ELF-1 (cell line): ENCODE measurements around the gene QSOX1.
A peak's percentile ranks its signal among the peaks of the same experiment; 100 is the strongest.

Experiments
- DNase-seq: peaks from one replicate; pipeline ENCODE4 v3.0.0-alpha.2; 2016; ENCODE audit warnings: low read depth, low spot score

The QSOX1 gene

DNA sequence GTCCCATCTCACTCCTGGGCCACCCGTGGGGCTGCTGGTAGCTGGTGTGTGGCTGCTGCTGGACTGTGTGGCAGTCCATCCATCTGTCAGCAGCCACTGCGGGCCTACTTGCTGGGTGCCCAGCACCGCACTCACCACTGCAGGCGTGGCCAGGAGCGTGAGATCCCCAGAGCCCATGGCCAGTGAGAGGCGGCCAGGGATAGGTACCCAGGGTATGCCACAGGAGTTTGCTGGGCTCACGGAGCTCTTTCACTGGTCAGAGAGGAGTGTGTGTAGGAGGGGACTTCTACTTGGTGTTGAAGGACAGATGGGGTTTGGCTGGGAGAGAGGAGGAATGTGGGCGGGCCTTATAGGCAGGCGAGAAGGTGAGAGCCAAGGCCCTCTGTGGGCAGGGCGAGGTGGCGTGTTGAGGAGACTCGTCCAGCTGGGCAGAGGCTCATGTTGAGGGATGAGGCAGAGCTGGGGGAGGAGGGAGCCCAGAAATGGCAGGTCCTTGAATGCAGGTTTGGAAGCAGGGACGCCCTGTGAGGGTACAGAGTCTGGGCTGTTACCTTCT lies 15.0 kb downstream of the QSOX1 start:
- DNase-seq, result no peak

DNA sequence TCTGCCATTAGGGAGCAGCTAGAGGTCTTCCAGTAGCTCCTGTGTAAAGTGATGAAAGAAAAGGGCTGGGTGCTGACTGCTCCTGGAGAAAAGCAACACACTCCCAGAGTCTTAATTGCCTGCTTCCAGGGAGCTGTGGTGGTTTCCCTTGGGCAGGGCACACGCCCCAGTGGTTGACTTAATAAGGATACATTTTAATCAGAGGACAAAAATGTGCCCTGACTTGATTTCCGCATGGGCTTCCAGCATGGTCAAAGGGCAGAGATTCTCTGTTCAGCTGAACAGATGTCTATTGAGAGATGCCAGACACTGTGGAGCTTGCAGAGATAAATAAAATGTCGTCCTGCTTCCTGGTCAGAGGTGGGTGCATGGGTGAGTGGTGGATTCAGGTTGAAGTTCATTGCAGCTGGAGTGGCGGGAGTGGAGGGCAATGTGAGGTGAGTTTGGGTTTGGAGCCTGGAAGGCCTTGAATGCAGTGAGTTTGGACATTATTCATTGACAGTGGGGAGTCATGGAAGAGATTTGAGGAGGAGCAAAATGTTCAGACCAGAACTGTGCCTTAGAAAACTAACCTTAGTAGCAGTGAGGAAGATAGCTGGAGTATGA lies 16.0 kb downstream of the QSOX1 start:
- no peak for DNase-seq

DNA sequence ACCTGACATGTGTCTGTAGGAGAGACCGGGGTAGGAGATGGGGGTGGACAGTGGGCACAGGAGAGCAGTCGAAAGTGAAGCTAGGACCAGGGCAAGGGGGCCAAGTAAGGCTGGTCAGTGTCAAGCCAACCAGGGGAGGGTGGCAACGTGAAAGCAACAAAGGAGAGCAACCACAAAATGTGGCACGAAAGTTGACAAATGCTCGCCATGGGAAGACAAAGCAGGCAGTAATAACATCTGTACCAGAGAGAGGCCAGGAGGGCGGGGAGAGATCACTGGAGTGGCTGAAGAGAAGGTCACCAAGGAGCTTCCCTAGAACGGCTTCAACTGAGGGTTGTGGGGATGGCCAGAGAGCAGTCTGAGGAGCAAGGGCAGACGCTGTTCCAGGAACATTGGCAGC lies 17.0 kb downstream of the QSOX1 start:
- DNase-seq, result no peak

DNA sequence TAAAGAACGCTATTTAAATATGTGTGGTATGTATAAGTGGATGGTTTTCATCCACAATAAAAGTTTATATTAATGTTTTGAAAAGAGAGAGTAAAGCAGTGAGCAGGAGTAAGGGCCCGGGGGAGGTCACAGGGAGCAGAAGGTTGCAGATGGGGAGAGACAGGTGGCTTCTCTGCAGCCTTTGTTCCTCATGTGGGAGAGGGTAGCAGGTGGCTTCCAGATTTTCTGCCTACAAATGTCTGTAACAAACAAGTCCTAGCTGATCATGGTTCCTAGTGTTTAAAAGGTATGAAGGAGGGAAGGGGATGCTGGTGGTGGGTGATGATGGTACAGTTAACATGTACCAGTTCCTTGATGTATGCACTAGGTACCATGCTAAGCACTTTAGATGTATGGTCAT lies 18.8 kb downstream of the QSOX1 start:
- no peak for DNase-seq

DNA sequence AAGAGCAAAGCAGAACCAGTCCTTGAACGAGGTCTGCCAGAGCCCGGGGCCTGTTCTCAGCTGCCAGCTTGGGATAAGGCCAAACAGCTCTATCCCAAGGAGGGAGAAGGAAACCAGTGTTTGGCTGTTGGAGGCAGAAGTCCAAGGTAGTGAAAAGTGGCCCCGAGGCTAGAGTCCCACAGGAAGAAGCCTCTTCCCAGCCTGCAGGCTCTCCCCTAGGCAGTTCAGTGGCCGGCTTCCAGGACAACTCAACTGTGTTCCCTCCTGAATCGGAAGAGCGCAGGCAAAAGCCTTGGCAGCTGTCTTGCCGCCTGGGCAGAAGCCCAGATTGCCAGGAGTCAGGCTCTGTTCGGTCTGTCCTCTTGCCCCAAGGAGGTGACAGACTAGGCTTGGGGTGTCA lies 19.3 kb downstream of the QSOX1 start:
- DNase-seq, result no peak

DNA sequence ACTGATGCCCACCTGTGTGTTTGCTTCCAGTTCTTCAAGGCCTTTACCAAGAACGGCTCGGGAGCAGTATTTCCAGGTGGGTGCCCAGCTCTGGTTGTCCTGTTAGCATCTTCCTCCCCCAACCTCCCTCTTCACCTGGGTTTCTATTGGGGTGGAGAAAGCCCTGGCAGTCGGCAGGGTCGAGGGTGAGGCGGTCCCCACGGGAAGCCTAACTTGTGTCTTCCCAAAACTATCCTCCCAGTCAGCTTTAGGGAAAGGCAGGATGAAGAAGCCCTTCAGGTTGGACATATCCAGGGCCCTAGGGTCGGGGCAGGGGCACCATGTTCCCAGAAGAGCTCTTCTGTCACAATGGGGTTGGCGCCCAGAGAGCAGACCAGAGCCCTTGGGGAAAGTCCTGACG lies 20.6 kb downstream of the QSOX1 start:
- no peak for DNase-seq

DNA sequence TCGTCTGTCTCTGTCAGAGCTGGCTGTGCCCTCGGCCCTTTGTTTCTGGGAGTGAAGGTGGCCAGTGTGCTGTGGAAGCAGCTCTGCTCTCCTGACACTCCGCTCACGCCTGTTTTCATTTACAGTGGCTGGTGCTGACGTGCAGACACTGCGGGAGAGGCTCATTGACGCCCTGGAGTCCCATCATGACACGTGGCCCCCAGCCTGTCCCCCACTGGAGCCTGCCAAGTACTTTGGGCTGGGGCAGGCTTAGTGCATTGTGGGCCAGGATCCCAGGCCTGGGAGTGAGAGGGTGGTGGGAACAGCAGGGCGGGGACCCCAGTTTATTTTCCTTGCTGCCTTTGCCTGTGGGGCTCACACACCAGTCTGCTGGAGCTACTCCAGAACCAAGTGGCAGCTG lies 21.1 kb downstream of the QSOX1 start:
- no peak for DNase-seq

DNA sequence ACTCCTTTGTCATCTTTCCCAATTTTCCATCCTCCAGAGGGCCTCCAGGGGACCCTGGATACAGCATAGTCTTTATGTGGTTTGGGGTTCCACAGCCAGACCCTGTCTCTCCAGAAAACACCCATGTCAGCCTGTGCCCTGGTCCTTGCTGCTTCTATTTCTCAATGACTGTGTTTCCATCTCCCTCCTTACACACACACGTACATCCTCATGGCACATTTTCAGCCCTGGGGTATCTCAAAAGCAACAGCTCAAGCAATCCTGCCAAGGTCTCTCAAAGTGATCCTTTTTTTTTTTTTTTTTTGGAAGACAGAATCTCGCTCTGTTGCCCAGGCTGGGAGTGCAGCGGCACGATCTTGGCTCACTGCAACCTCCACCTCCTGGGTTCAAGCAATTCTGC lies 22.3 kb downstream of the QSOX1 start:
- no peak for DNase-seq

DNA sequence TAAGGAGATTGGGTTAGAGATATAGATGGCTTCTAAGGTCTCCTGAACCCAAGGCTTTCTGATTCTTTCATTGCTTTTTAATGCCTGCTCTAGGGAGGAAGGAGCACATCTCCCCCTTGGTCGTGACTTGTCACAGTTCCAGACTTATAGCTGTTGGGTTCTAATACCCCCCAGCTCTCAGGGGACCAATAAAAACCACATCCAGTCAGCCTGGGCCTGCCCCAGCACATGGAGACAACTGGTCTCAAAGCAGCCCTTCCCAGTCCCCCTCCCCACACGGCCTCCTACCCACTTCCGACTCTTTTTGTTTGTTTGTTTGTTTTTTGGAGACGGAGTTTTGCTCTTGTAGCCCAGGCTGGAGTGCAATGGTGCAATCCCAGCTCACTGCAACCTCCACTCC lies 23.3 kb downstream of the QSOX1 start:
- no peak for DNase-seq

DNA sequence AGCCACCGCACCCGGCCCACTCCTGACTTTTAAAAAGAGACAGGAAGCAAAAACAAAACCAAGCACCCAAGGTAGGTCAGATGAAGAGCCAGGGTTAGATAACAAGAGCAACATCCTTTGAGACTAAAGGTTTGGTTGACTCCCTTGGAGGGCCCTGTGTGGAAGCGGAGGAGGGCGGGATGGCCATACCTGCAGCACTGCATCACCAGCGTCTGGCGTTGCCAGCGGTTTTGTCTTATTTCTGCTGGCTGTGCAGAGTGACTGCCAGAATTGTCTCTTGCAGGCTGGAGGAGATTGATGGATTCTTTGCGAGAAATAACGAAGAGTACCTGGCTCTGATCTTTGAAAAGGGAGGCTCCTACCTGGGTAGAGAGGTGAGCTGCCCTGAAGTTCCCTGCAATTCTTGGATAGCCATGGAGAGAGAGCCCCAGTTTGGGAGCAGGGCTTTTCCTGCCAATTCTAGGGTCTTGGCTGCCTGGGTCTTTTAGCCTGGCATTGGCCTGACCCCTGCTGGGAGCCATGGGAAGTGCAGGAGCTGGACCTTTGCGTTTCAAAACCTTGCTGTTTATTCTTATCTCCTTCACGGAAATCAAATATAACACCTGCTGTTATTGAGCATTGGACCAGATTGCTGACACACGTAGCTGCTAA lies 24.0 kb downstream of the QSOX1 start:
- DNase-seq, result peak; percentile 71

DNA sequence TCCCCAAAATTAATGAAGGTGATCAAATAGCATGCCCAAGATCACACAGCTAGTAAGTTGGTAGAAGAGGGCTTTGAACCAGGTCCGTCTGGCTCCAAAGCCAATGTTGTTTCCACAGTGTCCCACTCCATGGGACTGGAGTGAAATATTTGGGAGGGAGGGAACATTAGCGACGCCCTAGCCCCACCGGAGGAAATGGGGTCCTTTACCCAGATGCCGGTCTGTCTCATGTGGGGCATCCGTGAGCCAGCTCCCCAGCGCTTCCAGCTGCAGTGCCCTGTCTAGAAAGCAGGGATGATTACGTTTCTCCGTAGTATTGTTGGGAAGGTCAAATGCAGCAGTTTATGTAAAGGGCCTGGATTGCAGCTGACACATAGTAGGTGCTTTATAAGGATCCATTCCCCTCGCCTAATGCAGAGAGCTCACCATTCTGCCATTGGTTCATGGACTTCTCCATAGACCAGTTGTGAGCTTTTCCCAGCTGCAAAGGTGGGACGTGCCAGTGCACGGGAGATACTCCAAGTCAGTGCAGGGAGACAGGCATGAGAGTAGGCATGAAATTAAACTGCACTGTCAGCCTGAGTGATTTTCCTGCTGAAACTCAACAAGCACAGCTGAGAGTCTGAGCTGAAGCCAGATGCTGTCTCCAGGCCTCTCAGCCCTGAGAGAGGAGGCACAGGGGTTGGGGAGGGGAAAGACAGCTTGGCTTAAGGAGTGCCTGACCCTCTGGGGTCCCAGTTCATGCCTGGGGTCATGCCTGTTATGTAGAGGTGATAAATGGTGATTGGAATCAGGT lies 24.7 kb downstream of the QSOX1 start:
- no peak for DNase-seq

DNA sequence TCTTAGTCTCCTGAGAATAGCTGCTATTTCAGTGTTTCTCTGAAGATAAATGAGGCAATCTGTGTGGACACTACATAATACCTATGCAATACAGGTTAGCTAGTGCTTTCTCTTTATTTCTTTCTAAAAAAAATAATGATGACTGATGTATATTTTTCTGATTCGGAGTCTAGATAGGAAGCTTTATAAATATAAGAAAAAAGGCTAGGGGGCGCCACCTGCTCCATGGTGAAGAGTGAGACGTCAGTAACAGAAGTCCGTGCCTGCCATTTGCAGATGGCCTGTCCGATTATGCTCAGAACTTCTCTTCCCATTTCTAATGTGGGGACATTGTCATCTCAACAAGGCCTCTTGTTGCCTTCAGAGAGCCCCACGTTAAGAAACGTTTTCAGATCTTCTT lies 26.4 kb downstream of the QSOX1 start:
- no peak for DNase-seq

DNA sequence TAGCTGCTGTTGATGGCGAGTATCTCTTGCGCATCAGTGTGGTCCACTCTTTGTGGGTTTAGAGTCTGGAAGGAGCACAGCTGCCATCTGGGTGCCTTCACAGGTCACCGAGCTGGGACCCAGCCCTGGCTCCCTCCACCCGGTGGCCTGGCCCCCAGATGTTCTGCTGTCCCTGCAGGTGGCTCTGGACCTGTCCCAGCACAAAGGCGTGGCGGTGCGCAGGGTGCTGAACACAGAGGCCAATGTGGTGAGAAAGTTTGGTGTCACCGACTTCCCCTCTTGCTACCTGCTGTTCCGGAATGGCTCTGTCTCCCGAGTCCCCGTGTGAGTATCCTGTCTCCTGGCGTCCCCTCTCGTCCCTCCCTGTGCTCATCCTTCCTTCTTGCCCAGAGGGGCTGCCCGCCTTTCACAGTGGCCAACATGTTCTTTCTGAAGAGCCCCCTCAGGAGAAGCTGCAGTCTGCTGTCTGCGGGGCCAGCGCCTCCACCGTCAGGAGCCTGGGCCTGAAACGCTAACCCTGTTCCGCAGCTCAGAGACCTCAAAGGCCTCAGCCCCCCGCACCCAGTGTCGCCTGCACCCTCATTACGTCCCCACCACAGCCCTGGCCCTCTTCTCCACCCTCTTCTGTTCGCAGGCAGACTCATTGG lies 27.4 kb downstream of the QSOX1 start:
- no peak for DNase-seq

DNA sequence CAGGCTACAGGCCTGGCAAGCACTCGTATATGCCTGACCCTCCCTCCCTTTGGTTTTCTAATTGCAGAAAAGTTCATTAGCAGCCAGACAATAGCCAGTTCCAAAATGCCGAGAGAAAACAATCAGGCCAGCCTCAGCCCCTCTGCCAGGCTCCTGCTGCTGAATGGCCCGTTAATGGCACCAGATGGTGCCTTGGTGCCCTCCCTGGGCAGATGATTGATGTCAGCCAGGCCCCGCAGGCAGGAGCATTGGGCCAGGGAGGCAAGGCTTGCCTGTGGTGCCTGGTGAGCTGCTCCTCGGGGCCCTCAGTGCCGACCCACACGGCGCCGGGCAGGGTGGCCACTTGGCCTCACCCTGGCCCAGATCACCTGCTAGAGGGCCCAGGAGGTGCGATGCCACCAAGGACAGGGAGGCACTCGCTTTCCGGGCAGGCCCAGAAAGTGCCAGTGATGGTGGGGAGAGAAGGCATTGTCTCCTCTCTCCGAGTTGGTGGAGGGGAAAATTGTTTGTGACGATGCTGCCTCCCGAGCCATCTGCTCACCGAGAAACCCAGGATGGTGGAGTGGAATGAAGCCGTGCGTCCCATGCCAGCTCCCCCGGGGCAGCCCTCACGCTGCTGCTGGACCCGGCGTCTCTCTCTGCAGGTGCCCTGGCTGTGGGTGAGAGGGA lies 28.1 kb downstream of the QSOX1 start:
- no peak for DNase-seq

DNA sequence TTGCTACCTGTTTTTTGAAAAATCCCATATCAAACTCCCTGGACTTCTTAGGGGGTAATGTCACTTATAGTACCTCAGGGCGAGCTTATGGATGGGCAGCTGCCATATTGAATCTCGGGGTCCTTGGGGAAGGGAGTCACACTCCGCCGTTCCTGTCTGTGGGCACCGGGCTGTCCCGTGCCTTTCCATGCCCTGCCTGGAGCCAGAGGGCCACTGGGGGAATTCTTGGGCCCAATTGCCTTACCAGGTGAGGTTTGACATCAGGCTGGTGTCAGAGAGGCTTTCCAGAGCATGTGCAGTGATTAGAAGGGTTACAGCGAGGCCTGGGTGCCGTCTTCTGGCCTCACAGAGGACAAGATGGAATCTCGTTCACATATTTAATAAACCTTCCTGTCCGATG lies 28.8 kb downstream of the QSOX1 start:
- DNase-seq, result no peak

DNA sequence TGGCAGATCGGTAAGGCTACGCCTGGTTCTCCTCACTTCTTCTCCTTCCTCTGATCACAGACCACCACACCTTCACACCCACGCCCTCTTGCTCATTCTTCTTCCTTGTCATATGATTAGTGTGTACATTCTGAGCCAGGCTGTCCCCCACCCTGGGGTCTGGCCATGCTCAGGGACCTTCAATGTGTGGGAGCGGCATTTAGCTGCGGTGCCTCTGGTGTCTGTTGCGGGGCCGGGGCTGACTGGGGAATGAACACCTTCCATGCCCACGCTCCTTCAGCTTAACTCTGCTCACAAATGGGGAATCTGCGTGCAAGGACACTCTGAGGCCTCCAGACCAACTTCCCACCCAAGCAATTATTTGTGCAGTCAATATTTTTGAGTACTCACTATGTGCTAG lies 29.4 kb downstream of the QSOX1 start:
- no peak for DNase-seq

DNA sequence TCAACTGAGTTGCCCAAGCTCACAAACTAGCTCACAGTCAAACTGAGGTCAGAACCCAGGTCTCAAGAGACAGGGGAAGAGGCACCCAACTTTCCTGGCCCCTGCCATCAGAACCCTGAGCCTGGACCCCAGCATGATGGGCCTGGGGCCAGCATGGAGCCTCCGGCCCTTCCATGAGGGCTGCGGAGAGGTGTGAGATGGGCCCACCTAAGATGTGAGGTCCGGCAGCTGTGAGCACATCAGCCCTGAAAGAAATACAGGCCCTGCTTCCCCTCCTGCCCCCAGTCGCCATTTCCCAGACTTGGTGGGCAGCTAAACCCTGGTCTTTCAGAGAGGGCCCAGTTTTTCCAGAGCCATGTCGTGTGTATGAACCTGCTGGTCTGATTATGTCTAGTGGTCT lies 30.6 kb downstream of the QSOX1 start:
- no peak for DNase-seq

DNA sequence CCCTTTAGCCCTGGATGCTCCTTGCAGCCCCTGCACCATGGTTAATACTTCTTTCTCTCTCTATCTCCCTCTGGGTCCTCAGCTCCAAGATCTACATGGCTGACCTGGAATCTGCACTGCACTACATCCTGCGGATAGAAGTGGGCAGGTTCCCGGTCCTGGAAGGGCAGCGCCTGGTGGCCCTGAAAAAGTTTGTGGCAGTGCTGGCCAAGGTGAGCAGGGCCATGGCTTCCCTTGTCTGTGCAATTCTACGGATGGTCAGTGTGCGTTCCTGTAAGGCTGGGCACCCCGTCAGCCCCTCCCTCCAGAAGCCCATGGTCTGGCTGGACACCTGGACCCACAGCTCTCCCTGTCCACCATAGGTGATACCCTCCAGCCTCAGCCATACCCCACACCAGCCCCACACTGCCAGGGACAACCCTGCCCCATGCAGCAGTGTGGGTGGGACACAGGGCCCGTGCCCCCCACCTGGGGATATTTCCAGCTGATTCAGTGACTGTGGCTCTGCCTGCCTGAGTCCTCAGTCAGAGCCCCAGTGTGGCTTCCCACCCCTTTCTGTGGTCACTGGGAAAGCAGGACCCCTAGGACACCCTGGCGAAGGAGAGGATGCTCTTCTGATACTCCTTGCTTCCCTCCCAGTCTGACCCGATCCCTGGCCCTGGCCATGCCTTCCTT lies 31.4 kb downstream of the QSOX1 start:
- no peak for DNase-seq

DNA sequence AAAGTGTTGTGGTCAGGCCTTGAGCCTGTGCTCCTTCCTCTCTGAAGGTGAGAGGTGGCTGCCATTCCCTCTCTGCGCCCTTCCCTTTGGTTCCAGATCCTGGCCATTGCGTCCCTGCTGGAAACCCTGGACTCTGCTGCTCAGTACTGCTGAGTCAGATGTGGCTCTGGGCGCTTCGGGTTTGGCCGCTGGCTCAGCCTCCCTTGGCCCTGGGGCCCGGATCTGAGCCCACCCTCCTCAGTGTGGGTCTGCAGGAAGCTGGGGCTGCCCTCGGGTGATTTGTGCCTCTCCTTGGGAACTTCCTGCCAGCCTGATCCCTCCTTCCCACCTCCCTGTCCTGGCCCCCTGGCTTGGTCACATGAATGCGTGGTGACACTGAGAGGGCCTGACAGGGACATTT lies 32.2 kb downstream of the QSOX1 start:
- no peak for DNase-seq

DNA sequence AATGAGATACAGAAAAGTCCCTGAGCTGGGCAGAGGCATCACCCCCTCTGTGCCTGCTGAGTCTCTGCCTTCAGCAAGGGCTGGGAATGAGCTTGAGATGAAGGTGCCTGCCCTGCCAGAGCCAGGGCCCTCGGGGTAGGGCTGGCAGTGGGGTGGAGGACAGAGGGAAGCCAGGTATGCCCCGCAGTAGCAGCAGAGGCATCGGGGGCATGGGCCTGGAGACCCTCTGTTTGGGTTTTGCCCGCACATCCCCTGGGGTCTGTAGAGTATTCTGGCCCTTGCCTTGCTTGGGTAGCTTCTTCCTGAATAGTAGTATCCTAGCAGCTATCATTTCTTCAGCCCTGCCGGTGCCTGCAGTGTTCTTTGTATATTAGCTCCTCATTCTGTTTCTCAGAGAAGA lies 33.0 kb downstream of the QSOX1 start:
- DNase-seq, result no peak

DNA sequence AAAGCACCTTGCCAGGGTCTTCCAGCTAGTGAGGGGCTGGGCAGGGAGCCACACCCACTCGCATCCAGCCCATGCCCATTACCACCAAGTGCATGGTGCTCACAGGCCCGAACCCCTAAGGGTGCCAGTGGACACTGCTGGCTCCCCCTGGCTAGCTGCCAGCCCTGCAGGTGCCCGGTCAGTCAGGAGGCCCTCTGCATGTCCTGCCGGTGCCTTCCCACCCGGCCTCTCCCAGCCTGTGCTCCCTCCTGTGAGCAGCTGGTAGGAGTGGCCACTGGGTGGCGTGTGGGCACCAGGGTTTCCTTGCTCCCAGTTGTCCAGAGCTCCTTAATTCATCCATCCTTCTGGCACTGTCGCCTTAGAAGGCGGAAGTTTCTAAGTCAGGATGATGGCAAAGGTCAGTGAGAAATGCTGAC lies 33.4 kb downstream of the QSOX1 start:
- peak; percentile 80 for DNase-seq
